ENCODE results near the gene RPL41.
"Not testable (repeated sequence)": the region's sequence is repeated elsewhere in the genome, so short reads cannot be mapped to it uniquely, and the experiment has no call there.

Gene RPL41

DNA sequence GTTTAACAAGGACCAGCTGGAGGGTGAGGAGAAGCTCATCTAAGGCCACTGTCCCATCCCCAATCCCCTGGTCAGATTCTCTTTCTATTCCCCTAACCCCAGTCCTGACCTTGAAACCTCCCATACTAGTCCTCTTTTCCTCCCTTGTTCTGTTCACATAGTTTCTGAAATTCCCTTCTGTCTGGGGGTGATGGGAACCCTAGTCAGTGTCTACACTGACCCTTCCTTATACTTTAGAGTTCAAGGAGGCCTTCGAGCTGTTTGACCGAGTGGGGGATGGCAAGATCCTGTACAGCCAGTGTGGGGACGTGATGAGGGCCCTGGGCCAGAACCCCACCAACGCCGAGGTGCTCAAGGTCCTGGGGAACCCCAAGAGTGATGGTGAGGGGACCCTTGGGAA is 38.4 kb downstream of the RPL41 start:
- DNase-seq (ENCODE audit: low read depth) = no peak

DNA sequence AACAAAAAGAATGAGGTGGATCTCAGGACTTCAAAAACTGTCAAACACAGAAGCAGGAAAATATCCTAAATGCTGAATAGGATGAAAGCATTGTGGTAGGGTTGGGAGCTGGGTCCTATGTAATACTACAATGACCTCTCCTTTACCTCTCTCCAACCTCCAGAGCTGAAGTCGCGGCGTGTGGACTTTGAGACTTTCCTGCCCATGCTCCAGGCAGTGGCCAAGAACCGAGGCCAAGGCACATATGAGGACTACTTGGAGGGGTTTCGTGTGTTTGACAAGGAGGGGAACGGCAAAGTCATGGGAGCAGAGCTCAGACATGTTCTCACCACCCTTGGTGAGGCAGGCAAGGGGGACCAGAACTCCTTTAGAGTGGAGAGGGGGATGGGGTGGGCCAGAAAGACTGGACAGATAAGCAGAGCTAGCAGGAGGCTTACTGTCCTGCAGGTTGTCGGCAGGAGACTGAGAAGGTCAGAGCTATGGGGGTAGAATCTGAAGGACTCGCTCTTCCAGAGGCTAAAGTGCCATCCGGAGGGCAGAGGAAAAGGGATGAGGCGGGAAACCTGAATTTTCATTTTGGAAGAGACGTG is 38.9 kb downstream of the RPL41 start:
- DNase-seq (ENCODE audit: low read depth) = no peak

DNA sequence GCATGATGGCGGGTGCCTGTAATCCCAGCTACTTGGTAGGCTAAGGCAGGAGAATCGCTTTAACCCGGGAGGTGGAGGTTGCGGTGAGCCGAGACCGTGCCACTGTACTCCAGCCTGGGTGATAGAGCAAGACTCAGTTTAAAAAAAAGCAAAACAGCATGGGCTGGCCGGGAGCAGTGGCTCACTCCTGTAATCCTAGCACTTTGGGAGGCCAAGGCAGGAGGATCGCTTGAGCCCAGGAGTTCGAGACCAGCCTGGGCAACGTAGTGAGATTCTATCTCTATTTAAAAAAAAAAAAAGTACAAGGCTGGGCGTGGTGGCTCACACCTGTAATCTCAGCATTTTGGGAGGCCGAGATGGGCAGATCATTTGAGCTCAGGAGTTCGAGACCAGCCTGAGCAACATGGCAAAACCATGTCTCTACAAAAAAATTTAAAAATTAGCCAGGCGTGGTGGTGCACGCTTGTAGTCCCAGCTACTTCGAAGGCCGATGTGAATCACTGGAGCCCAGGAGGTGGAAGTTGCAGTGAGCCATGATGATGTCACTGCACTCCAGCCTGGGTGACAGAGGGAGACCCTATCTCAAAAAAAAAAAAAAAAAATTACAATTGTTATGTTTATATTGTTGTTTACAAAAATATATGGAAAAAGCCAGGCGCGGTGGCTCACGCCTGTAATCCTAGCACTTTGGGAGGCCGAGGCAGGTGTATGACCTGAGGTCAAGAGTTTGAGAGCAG is 40.2 kb downstream of the RPL41 start:
- not testable (repeated sequence) for DNase-seq (ENCODE audit: low read depth)

DNA sequence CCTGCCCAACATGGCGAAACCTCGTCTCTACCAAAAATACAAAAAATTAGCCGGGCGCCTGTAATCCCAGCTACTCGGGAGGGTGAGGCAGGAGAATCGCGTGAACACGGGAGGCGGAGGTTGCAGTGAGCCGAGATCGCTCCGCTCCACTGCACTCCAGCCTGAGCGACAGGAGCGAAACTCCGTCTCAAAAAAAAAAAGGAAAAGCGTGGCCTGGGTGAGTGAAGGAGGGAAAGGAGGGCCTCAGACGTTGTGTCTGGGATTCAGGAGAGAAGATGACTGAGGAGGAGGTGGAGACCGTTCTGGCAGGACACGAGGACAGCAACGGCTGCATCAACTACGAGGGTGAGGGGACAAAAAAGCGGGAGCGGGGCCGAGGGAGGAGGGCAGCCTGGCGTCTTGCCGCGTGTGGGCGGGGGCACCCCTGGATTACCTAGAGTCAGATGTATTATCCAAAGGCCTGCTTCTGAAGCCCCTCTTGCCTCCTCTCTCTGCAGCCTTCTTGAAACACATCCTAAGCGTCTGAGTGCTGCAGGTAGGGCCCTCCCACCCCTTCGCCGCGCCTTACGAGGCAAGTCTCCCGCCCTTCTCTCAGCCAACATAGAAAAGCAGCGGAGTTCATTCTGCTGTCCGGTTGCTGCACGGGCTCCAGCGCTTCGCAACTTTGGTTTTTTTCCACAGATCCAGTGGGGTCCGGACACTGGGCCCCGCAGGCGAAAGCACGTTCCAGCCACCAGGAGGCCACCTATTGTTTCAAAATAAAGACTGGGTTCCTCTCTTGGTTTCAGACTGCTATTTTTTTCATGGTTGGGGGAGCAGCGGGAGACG is 41.0 kb downstream of the RPL41 start:
- peak; percentile 42 for DNase-seq (ENCODE audit: low read depth)

DNA sequence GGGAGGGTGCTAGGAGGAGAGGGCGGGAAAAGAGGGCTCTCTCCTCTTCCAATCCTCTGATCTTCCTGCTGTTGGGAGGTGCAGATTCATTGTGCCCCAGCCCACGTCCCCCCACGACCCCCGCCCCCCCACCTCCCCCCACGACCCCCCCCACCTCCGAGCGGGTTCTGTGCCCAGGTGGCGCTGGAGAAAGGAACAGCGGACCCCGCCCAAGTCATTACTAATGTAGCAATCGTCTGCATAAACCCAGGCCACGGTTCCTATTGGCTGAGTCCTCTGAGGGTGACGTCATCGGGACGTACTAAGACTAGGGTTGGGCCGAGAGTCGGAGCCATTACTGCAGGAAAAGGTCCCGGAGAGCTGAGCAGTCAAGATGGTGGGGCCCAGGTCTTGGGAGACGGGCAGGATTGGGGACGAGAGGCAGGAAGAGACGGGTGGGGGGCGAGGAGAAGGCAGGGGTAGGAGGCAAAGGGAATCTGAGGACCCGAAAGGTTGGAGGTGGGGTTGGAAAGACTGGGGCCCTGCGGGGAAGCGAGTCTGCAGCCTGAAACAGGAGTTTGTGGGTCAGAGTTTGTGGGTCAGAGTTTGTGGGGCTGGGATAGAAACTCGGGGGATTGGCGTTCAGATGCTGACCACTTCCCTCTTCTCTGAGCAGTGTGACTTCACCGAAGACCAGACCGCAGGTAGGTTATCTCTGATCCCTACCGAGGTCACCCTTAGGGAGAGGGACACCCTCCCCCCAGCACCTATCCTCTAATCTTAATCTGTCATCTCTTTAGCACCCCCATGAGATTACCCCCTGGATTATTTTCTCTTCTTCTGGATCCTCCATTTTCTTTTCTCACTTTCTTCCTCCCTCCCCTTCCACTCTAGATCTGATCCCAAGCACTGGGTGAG is 41.8 kb downstream of the RPL41 start, which contains the start of gene MYL6:
Gene MYL6 (plus strand): TSS at position 331 of the 897 bp plus-strand sequence. CDS start 43 bp downstream, at position 374.
- peak; percentile 90 for DNase-seq (ENCODE audit: low read depth)

DNA sequence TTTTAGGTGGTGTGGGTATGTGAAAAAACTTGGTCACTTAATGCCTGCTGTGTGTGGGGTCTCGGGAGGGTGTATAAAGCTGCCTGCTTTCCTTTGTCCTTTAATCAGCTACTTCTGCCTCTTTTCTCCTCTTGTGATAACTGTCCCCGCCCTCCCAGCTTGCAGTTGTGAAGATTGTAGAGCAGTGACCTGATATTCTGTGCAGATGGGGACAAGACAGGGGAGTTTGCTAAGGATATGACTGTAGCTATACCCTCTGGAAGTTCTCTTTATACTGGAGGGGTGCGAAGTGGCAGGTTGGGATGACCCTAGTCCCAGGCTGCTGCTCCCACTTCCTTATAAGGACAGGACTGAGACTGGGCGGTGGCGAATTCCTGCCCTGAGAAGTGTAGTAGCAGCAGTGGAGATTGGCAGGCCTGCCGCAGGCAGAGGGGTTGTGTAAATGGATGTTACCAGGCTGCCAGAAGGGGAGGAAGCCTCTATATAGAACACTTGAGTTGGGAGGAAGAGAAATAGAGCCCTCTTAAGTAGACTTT is 42.6 kb downstream of the RPL41 start:
- DNase-seq (ENCODE audit: low read depth) = peak; percentile 15

DNA sequence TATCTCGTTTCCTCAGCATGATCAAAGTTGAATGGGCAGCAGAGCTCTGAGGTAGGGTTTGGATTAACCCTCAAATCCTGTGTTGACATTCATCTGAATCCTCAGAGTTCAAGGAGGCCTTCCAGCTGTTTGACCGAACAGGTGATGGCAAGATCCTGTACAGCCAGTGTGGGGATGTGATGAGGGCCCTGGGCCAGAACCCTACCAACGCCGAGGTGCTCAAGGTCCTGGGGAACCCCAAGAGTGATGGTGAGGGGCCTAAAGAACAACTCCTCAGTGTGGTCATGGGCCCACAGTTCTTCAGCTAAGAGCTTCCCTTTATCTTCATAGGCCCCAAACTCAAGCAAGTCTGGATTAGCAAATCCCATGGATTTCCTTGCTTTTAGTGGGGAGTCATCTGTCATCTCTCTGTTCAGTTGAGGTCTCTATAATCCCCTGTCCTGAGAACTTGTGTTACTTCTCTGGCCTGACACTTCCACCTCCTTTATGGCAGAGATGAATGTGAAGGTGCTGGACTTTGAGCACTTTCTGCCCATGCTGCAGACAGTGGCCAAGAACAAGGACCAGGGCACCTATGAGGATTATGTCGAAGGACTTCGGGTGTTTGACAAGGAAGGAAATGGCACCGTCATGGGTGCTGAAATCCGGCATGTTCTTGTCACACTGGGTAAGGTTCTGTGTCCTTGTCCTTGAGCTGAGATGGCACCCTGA is 43.2 kb downstream of the RPL41 start:
- DNase-seq (ENCODE audit: low read depth) = no peak

- DNase-seq (ENCODE audit: low read depth) = peak; percentile 35
Observed at GRCh38 chr12:56160193-56160763, 43.8 kb downstream of the RPL41 start.

DNA sequence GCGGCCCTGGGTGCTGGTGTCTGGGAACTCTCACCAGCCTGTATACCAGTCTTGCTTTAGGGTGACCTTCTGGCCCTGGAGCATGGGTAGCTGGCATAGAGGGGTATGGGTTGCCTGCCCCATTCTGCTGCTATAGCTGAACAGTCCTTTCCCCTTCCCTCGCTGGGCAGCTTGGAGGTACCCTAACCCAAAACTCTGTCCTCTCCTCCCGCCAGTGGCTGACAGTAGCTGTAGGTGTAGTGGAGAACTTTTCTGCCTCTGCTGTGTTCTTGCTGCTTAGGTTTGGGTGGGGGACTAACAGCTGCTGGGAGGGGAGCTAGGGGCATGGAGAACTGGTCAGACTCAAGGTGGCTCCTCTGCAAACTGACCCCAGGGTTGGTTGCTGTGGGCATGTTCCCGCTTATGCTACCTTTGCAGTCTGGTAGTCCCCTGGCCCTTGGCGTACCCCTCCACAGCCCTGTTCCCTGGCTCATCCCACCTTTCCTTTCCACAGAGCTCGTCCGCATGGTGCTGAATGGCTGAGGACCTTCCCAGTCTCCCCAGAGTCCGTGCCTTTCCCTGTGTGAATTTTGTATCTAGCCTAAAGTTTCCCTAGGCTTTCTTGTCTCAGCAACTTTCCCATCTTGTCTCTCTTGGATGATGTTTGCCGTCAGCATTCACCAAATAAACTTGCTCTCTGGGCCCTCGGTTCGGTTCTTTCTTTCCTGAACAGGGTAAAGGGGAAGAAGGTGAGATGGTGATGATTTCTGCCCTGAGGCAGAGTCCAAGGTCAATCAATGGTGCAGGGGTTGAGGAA is 44.7 kb downstream of the RPL41 start:
- no peak for DNase-seq (ENCODE audit: low read depth)

DNA sequence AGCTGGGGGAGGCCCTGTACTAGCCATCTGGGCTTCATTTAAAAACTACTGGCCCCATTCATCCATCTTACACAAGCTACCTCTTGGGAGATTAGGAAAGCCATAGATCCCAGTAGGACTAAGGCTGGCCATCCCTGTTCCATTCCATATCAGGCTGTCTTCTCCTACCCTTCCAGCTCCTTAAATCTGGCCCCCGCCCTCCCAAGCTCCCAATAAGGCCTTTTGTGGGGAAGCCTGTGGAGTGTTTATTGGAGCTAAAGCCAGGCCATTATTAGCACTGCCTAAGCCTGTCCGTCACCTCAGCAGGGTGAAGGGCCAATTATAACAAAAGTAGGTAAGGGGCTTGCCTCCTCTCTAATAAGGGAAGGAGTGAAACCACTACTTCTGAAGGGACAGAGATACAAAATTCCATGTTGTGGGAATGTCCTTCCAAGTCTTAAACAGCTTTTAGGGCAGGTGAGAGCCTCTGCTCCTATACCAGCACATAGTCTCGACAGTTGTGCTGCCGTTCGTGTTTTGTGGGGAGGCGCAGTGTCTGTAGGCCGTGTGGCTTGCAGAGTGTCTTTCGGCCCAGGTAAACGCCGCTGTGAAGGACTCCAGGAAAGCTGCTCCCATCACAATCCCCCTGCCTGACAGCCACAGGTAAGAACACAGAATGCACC is 45.4 kb downstream of the RPL41 start:
- DNase-seq (ENCODE audit: low read depth) = no peak

GRCh38 chr12:56162468-56163290 is 46.2 kb downstream of the RPL41 start:
- no peak for DNase-seq (ENCODE audit: low read depth)

- no peak for DNase-seq (ENCODE audit: low read depth)
Observed at GRCh38 chr12:56163533-56164344, 47.3 kb downstream of the RPL41 start.

GRCh38 chr12:56164345-56164729 is 47.9 kb downstream of the RPL41 start:
- no peak for DNase-seq (ENCODE audit: low read depth)

DNA sequence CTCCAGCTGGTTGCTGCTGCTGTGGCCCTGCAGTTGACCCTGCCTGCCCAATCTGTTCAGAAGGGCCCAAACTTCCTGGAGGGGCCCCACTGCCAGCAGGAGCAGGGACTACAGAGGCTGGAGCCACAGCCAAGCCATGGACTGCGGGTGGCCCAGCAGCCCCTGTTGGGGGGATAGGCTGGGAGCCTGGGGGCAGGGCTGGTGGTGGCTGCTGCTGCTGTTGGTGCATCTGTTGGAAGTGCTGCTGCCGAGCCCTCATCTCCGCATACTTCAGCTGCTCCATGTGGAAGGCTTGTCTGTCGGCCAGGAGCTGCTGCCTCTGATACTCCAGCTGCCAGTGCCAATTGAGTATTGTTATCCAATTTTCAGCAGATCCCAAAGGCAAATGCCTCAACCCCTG is 48.9 kb downstream of the RPL41 start:
- no peak for DNase-seq (ENCODE audit: low read depth)
